HG03060 (cell line): Measurements from ENCODE around the gene SPRED2.

Source experiments
- ATAC-seq: cut with Tn5 transposase; IDR thresholded peaks from one replicate; pipeline ENCODE4 v1.9.1; 2021; ENCODE audit warnings: low read depth, moderate number of reproducible peaks; ENCODE audit not compliant: unreplicated experiment

The SPRED2 gene, protein sequence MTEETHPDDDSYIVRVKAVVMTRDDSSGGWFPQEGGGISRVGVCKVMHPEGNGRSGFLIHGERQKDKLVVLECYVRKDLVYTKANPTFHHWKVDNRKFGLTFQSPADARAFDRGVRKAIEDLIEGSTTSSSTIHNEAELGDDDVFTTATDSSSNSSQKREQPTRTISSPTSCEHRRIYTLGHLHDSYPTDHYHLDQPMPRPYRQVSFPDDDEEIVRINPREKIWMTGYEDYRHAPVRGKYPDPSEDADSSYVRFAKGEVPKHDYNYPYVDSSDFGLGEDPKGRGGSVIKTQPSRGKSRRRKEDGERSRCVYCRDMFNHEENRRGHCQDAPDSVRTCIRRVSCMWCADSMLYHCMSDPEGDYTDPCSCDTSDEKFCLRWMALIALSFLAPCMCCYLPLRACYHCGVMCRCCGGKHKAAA

DNA sequence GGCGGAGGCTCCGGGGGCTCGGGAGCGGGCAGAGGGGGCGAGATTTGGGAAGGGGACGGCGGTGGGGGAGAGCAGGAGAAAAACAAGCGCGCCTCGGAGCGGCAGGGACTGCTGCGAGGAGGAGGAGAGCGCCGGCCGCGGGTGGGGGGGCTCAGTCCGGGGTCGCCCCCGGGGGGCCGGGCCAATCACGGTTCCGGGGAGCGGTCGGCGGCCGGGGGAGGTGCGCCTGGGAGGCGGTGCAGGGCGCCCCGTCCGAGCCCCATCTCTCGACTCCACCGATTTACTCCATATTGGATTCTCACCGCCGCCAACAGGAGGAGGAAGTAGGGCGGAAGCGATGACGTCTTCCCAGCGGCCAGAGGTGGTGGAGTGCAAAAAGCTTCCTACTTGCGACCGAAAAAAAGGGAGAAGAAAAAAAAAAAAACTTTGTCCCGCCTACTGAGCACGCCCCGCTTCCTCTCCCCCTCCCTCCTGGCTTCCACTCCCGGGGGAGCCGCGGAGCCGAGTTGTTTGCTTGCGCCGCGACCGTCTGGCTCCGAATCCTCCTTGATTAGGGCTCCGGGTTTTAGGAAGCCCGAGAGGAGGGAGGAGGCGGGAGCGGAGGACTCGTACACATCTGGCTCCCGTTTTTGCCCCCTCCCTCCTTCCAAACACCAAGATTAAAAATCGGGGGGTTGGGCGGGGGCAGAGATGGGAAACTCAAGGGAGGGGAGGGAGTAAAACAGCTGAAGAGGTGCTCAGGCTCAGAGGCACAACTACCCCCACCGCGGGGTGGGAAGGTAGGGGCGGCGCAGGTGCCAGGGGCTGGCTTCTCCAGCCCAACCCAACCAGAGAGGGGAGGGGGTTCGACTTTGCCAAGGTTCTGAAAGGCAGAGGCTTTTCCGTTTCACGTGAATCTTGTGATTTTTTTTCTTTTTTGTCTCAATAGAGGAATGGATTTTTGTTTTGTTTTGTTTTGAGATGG is at the start of gene SPRED2:
TSS of gene SPRED2 (minus strand) at position 373 of the 964 bp plus-strand sequence. CDS start 612 bp downstream, outside the sequence.
- ATAC-seq: no peak

DNA sequence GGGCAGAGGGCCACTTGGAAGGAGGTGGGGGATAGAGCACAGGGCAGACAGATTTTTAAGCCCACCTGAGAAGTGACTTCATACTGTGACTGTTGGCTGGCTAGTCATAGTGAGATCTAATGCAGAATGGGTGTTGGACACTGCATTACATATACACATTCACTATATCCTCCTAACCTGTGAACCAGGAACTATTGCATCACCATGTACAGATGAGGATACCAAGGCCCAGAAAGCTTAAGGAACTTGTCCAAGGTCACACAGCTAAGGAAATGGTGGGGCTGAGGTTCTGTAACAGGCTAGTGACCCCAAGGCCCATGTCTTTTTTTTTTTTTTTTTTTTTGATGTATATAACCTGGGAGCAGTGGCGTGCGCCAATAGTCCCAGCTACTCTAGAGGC is 49.6 kb upstream of the SPRED2 start:
- no peak for ATAC-seq

DNA sequence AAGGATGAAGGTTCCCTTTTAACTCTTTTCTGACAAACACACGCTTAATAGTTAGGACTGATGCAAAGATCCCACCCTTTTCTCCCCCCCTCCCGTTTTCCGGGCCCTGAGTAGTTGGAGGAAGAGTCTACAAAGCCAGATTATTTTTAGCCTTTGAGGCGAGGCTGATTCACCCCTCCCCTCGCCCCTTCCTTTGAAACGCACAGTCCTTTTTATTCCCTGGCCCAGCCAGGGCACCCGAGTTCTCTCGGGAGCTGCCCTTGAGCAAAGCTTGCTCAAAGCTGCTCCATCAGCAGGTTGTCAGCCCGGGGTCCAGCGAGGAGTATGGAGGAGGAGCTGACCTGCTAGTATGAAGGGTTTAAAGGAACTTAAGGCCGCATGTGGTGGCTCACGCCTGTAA is 47.1 kb upstream of the SPRED2 start:
- ATAC-seq: no peak

DNA sequence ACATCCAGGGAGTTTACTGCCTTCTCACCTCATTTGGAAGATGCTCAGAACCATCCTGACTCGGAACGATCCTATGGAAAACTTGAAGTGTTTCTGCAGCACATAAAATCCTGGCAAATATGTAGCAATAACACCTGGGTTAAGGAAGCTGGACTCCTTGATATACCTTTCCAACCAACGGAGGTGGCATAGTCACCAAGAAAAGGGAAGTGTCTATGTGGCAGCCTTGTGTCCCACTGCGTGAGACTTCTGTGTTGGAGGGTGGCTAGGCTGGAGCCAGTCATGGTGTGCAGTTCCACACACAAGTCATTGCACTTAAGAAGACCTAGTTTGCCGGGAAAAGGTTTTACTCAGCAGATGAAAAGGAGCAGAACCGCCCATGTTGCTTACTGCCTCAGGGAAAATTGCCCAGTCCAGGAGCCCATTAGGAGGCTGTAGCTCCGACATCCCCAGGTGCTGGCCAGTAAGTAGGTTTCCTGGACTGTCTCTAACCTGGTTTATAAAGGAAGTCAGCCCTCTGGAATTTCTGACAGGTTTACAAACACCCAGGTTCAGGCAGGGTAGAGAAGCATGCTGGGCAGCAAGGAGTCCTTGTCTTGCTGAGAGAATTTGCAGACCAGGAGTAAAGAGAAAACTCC is 46.2 kb upstream of the SPRED2 start:
- ATAC-seq: no peak

DNA sequence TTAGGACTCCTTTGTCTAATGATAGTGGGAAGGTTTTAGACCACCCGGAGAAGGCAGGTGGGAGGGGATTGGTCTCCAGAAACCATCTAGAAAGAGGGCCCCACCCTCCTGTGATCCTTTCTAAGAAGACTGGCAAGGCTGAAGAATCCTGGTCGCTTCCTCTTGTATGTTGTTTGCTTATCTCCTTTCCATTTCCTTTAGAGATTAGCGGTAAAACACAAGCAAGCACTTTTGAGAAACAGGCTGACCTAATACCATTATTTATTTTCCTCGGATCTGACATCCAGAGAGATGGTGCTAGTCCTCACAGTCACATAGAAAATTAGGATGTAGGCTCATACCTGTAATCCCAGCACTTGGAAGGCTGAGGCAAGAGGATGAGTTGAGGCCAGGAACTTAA is 45.2 kb upstream of the SPRED2 start:
- no peak for ATAC-seq

DNA sequence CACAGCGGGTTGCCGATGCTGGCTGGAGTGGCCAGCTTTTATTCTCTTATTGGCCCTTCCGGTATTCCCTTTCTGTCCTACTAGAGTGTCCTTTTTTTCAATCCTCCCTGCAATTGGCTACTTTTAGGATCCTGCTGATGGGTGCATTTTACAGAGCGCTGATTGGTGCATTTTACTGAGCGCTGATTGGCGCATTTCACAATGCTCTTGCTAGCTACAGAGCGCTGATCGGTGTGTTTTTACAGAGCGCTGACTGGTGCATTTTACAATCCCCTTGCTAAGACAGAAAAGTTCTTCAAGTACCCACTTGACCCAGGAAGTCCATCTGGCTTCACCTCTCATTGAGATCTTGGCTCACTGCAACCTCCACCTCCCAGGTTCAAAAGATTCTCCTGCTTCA is 44.4 kb upstream of the SPRED2 start:
- ATAC-seq: no peak

DNA sequence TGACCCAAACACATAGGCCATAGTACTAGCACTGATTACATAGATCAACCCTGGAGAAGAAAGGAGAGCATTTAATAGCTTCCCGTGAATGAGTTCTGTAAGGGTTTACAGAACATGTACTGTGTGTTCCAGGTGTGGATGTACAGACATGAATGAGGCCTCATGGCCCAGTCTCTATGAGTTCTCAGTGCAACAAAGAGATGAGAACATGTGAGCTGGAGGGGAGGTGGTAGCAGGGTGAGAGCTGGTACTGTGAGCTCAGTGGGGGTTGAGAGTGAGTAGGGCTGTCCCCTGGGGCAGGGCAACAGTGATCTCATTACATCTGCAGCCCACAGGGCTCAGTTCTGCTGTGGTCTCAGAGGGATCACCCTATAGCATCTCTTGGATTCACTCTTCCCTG is 42.6 kb upstream of the SPRED2 start:
- ATAC-seq: no peak

DNA sequence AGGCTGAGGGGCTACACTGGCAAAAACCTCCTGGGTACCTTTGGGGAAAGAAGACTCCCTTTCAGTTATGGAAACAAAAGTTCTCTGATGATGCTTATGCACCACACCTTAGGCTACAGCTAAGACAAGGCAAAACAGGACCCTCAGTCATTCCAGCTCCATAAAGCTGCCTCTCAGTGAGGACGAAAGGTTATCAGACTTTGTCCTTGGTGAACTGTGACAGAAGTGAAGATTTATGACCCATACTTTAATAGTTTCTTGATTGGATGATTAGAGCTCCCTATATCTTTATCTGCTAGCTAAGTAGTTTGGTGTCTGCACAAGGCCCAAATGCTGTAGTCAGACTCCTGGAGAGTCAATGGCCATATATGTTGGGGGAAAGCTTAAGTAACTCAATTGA is 40.6 kb upstream of the SPRED2 start:
- no peak for ATAC-seq

DNA sequence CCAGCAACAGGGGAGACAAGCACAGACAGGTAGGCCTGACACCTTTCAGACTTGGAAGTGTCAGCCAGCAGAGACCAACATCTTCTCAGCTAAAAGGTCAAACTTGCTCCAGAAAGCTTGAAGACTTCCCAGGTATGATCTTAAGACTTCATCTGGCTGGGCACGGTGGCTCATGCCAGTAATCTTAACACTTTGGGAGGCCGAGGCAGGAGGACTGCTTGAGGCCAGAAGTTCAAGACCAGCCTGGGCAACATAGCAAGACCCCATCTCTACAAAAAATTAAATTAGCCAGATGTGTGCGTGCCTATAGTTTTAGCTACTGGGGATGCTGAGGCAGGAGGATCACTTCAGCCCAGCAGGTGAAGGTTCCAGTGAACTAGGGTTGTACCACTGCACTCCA is 39.0 kb upstream of the SPRED2 start:
- no peak for ATAC-seq

DNA sequence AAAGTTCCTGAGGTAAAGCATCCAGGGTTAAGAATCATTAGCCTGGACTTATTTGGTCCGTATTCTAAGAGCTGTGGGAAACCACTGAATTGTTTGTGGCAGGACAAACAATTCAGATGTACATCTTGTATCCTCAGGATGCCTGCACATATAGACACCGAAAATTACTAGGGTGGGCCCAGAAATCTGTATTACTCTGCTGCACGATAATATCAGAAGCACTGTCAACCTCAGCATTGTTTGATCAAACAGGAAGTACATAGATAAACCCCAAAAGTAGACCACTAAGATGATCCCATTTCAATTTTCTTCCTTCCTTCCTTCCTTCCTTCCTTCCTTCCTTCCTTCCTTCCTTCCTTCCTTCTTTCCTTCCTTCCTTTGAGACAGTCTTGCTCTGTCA is 34.2 kb upstream of the SPRED2 start:
- no peak for ATAC-seq

DNA sequence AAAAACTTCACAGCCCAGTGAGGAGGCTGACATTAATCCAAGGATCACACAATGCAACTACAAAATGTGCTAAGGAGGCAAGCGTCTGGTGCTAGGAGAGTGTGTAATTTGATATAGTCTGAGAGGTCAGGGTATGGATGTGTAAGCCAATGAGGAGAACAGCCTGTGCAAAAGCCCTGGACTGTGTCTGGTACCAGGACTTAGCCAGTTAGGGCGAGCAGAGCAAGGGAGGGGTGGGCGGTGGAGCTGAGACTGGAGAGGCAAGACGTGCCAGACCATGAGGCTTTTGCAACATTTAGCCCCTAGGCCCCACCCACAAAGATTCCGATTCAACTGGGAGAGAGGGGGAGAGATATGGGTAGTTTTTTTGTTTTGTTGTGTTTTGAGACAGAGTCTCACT is 33.5 kb upstream of the SPRED2 start:
- no peak for ATAC-seq

DNA sequence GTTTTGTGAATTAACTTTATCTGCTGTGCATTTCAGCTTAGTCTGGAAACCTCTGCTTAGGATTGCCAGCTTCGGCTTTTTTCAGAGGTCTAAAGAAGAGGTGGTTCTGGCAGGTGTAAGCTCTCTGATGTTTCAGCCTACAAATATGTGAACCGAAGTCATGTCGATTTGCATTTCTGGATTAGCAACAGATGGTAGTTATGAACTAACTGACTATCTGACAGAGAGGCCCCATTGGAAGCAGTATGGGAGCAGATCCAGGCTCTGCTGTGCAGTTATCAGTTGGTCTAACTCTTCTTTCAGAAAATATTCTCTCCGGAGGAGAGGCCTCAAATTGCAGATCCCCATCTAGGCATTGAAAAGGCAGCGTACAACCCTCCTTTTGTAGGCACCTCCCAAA is 32.7 kb upstream of the SPRED2 start:
- ATAC-seq: no peak

DNA sequence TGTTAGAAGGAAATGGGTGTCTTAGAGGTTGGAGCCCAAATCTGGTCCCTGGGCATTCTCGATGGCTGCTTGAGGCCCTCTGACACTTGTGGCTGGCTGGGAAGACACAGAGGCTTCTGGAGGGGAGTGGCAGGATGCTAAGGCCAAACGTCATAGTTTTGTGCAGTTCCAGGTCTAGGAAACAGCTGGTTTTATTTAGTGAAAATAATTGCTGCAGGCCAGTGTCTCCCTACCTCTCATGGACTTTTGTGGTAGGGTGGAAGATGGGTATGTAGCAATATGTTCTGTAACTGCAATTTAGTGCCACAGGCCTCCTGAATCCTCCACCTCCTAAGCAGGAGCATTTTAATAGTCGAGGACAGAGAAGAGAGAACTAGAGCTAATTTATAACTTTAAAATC is 32.2 kb upstream of the SPRED2 start:
- ATAC-seq: no peak

DNA sequence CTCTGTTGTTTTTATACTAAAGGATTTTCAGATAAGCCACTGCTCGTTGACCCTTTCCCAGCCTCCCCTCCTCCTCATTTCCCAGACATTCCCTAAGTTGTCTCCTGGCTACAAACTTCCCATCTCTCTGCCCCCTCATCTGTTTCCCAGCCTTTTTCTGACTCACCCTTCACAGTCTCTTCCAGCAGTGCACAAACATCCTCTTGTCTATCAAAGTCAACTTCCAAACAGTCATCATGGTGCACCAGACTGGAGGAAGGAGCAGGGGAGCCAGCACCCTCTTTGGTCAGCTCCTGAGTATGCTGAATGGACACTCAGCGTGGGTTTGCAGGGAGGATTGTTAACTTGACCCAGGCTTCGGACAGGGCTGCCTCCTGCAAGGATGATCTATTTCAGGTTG is 26.6 kb upstream of the SPRED2 start:
- ATAC-seq: no peak

DNA sequence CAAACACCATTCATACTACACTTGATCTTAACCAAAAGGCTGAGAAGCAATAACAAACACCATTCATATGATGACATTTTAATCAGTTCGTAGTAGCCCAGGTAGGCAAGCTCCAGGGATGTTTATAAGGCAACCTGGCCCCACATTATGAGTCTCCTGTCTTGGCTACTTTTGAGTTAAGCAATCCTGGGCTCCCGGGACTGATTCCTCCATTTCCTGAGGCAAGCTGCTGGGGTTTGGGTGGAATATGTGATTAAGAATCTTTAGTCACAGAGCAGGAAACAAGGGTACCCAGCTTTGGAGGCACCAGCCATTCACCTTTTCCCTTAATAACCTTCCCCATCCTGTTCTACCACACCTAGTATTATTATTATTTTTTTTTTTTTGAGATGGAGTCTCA is 24.5 kb upstream of the SPRED2 start:
- ATAC-seq: no peak

DNA sequence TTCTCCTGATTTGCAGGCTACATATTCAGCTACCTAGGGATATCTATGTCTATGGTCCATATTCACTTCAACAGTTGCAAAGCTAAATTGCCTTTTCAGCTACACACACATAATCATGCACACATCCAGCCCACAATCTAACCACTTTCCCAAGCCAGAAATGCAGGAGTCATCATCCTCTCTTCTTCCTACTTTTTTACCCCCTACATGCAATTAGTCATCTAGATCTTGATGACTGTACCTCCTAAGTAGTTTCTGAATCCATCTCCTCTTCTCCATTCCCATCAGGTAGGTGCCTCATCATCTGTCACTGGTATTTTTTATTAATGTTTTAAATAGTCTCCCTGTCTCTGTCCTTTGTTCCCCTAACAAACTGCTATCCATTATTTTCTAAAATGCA is 23.7 kb upstream of the SPRED2 start:
- no peak for ATAC-seq

DNA sequence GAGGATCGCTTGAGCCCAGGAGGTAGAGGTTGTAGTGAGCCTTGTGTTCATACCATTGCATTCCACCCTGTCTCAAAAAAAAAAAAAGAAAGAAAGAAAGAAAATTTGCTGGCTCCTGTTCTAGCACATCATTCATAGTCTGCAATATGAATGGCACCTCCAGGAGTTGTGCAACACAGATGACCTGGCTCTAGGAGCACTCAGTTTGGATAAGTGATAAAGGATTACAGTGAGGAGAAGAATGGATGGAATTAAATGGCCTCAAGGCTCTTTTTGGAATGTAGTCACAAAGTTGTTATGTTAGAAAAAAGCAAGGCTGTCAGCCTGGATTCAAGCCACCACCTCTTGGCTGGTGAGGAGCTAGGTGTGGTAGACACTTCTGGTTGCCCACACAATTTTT is 21.5 kb upstream of the SPRED2 start:
- ATAC-seq: no peak

DNA sequence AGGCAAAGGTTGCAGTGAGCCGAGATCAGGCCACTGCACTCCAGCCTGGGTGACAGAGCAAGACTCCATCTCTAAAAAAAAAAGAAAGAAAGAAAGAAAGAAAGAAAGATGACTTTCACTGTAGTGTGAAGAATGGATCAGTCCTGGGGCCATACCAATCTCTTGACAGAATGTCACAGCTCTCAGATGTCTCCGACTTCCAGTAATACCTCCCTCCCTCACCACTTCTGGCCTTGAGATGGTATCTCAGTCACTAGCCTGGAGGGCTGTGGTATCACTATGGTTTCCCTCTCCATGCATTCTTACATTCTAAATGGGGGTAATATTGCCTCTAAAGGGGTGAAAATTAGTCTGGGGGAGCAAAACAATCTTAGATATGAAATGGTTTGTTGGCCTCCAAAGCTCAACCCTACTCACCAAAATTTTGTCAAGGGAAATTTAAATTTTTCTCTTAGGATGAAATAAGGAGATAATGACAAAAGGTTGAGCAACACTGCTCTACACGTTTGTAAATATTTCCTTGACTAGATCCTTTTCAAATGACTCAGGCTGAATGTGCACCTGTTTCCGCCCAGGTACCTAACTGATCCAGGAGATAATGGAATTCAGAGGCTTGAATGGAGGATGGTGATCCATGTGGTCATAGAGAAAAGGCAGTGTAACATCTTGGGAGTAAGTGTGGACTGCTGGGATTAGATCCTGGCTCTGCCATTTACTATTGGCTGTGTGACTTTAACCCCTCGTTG is 19.9 kb upstream of the SPRED2 start:
- no peak for ATAC-seq

DNA sequence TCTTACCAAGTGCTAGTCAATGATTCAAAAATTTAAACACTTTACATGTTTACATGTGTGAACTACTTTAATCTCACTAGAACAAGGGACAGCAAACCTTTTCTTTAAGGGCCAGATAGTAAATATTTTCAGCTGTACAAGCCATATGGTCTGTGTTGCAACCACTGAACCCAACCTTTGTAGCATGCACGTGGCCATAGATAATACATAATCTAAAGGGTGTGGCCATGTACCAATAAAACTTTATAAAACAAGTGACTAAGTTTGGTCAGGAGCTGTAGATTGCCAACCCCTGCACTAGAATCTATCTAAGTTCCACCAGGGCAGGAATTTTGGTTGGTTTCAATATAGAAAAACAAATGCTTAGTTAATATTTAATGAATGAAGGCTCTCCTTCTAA is 18.4 kb upstream of the SPRED2 start:
- no peak for ATAC-seq

DNA sequence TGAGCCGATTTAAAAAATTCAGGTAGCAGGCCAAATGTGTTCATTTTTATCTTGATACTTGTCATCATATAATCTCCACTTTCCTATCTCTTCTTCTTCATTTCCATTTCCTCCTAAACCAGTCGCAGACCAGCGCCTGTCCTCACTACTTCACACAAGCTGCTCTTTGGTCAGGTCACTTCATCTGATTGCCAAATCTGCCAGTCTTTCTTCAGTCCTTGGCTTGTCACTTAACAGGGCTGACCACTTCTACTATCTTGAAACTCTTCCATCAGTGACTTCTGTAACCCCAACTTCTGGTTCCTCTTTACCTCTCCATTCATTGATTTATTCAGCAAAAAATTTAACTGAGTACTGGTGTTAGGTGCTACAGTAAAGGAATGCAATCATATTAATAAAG is 18.0 kb upstream of the SPRED2 start:
- no peak for ATAC-seq
